Mesothelial cell of epicardium (in vitro differentiated cells): Measurements from ENCODE around the gene CACNB4. TPM values are rescaled to one million over a fixed set of nuclear protein-coding genes. Genes with fewer than 3 reads are reported as not detected.
"Not testable (repeated sequence)": the region's sequence is repeated elsewhere in the genome, so short reads cannot be mapped to it uniquely, and the experiment has no call there.

ENCODE experiments used
- DNase-seq, 2 experiments: peaks; one replicate each; pipeline ENCODE4 v3.0.0; 2021; ENCODE audit warnings: low spot score in 2 of 2; ENCODE audit not compliant: unreplicated experiment in 2 of 2
- H3K27ac Mint-ChIP-seq: 2 replicates; pipeline ENCODE4 v1.8.0; 2021; ENCODE audit warnings: mixed read lengths
- H3K27me3 Mint-ChIP-seq: 2 replicates; pipeline ENCODE4 v1.8.0; 2021; ENCODE audit warnings: low read depth, mixed read lengths
- H3K36me3 Mint-ChIP-seq: 2 replicates; pipeline ENCODE4 v1.8.0; 2021; ENCODE audit warnings: mixed read lengths
- H3K4me1 Mint-ChIP-seq: 2 replicates; pipeline ENCODE4 v1.8.0; 2021; ENCODE audit warnings: mixed read lengths
- H3K4me3 Mint-ChIP-seq: 2 replicates; pipeline ENCODE4 v1.8.0; 2021; ENCODE audit warnings: mild to moderate bottlenecking, moderate library complexity, mixed read lengths
- H3K9me3 Mint-ChIP-seq: 2 replicates; pipeline ENCODE4 v1.8.0; 2021; ENCODE audit warnings: mixed read lengths
- total RNA-seq: library from RNA; stranded (reverse); gene quantifications from 3 replicates; pipeline ENCODE4 v1.2.1, GENCODE V29; 2021
- TF ChIP-seq, protein P1 (sequence below): fragments of 200-600 bp; sonication (generic); IDR thresholded peaks from one replicate; pipeline ENCODE4 v1.5.0; 2021; ENCODE audit warnings: antibody characterized with exemption; ENCODE audit not compliant: unreplicated experiment

Gene CACNB4
- total RNA-seq, 1 donor from 2014 or later = 4.1 TPM

DNA sequence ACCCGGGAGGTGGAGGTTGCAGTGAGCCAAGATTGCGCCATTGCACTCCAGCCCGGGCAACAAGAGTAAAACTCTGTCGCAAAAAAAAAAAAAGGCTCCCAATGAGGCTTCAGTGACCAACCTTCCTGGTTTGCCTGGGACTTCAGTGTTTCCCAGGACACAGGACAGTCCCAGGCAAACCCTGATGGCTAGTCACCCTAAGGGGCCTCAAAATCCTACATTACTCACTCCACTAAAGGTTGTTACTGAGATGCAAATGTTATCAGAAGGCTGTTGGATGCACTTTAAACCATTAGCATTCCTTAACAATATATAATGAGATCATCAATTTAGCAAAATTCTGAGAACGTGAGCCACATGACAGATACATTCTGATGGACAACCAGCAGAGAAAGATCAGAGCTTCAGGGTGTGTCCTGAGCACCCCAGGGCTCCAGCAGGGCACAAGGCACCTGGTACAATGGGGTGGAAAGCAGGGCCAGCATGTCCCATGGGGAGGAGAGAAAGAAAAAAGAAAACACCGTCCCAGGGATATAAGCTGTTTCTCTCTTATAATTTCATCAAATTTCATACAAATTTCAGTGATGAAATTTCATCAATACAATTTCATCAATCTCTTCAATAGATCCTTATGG lies 152.5 kb downstream of the CACNB4 start:
- H3K27me3 Mint-ChIP-seq = peaks cover 24% of the 10 kb centered on the region
- no peak for DNase-seq
- H3K36me3 Mint-ChIP-seq = peaks cover 11% of the 10 kb centered on the region

DNA sequence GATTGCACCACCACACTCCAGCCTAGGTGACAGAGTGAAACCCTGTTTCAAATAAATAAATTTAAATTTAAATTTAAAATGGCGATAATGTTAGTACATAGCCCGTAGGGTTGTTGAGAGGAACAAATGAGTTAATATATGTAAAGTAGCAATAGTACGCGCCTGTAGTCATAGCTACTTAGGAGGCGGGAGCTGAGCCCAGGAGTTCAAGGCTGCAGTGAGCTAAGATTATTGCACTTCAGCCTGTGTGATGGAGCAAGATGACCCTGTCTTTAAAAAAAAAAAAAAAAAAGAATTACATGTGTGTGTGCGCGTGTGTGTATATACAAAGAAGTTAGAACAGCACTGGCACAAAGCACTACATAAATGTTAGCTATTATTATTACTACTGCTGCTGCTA lies 153.2 kb downstream of the CACNB4 start:
- DNase-seq = no peak
- Mint-ChIP-seq H3K9me3 (peaks cover 22% of the 10 kb centered on the region), H3K36me3 (peaks cover 11% of the 10 kb centered on the region), H3K4me1 (peaks cover 9% of the 10 kb centered on the region), H3K4me3 (no peak overlapping the region), H3K27ac (no peak overlapping the region), H3K27me3 (peaks cover 21% of the 10 kb centered on the region)
- TF ChIP-seq, protein P1, sequence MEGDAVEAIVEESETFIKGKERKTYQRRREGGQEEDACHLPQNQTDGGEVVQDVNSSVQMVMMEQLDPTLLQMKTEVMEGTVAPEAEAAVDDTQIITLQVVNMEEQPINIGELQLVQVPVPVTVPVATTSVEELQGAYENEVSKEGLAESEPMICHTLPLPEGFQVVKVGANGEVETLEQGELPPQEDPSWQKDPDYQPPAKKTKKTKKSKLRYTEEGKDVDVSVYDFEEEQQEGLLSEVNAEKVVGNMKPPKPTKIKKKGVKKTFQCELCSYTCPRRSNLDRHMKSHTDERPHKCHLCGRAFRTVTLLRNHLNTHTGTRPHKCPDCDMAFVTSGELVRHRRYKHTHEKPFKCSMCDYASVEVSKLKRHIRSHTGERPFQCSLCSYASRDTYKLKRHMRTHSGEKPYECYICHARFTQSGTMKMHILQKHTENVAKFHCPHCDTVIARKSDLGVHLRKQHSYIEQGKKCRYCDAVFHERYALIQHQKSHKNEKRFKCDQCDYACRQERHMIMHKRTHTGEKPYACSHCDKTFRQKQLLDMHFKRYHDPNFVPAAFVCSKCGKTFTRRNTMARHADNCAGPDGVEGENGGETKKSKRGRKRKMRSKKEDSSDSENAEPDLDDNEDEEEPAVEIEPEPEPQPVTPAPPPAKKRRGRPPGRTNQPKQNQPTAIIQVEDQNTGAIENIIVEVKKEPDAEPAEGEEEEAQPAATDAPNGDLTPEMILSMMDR = no peak

More for the DNA sequence above, 152.5 kb downstream of the CACNB4 start:
- TF ChIP-seq, protein P1 = no peak
- Mint-ChIP-seq H3K4me1 (peaks cover 9% of the 10 kb centered on the region), H3K4me3 (no peak overlapping the region), H3K27ac (no peak overlapping the region), H3K9me3 (peaks cover 22% of the 10 kb centered on the region)

DNA sequence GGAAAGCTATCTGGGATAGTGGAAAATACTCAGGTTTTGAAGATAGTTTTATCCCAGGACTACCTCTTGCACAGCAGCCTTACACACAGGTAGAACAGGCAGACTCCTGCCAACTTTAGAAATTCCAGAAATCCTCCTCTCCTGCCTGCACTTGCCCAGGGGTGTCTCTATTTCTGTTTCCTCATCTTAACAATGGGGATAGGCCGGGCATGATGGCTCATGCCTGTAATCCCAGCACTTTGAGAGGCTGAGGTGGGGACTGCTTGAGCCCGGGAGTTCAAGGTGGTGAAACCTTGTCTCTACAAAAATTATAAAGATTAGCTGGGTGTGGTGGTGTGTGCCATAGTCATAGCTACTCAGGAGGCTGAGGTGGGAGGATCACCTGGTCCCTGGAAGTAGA lies 153.7 kb downstream of the CACNB4 start:
- Mint-ChIP-seq H3K27ac (no peak overlapping the region), H3K36me3 (peaks cover 11% of the 10 kb centered on the region), H3K9me3 (peaks cover 26% of the 10 kb centered on the region), H3K4me3 (no peak overlapping the region), H3K4me1 (peaks cover 9% of the 10 kb centered on the region), H3K27me3 (peaks cover 18% of the 10 kb centered on the region)
- TF ChIP-seq, protein P1 = no peak
- DNase-seq = no peak

DNA sequence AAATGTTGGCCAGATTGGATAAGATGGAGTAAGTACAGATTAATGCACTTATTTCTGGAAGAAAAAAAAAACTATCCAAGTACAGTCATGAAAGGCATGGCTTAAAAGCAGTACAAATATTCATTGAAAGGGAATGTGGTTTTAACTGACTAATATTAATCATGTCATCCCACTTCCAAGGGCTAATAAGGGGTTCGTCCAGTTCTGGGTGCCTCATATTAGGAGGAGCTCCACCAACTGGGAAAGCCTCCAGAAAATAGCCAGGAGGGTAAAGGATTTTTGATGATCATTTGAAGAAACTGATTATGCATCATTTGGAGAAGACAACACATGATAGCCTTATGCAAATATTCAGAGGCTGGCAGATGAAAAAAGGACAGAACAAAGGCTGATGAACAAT lies 155.4 kb downstream of the CACNB4 start:
- Mint-ChIP-seq H3K36me3 (peaks cover 11% of the 10 kb centered on the region), H3K27me3 (peaks cover 6% of the 10 kb centered on the region), H3K4me3 (no peak overlapping the region), H3K27ac (no peak overlapping the region), H3K9me3 (peaks cover 28% of the 10 kb centered on the region), H3K4me1 (peaks cover 9% of the 10 kb centered on the region)
- TF ChIP-seq, protein P1 = no peak
- DNase-seq = no peak

DNA sequence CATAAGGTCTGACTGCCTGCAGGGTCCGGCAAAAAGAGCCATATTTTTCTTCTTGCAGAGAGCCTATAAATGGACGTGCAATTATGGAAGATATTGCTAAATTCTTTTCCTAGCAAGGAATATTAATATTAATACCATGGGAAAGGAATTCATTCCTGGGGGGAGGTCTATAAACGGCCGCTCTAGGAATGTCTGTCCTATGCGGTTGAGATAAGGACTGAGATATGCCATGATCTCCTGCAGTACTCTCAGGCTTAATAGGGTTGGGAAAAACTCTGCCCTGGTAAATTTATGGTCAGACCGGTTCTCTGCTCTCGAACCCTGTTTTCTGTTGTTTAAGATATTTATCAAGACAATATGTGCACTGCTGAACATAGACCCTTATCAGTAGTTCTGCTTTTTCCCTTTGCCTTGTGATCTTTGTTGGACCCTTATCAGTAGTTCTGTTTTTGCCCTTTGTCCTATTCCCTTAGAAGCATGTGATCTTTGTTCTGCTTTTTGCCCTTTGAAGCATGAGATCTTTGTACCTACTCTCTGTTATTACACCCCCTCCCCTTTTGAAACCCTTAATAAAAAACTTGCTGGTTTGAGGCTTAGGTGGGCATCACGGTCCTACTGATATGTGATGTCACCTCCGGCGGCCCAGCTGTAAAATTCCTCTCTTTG lies 156.2 kb downstream of the CACNB4 start:
- not testable (repeated sequence) for DNase-seq, H3K4me3 Mint-ChIP-seq, H3K27me3 Mint-ChIP-seq

DNA sequence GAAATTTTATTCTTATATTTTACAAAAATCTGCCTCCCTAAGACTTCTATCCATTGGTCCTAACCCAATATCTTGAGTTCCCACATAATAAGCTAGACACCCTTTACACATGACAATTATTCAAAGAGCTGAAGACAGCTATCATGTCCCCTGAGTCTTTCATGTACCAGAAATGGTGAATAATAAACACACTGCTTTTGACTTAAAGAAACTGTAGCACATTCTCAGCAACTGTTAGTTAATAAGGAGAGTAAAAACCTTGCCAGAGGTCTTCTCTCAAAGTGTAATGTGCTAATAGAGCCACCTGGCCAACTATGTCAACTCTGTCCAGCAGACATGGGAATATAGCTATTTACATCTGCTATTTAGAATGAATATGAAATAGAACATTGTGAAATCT lies 160.9 kb downstream of the CACNB4 start:
- H3K4me1 Mint-ChIP-seq = peaks cover 12% of the 10 kb centered on the region

More for the DNA sequence above, 156.2 kb downstream of the CACNB4 start:
- Mint-ChIP-seq H3K9me3 (peaks cover 28% of the 10 kb centered on the region), H3K36me3 (peaks cover 11% of the 10 kb centered on the region)
- not testable (repeated sequence) for H3K27ac Mint-ChIP-seq, H3K4me1 Mint-ChIP-seq

More for the DNA sequence above, 160.9 kb downstream of the CACNB4 start:
- TF ChIP-seq, protein P1 = no peak
- DNase-seq = no peak
- Mint-ChIP-seq H3K36me3 (peaks cover 7% of the 10 kb centered on the region), H3K4me3 (no peak overlapping the region), H3K27me3 (no peaks in the 10 kb centered on the region), H3K27ac (no peak overlapping the region), H3K9me3 (peaks cover 20% of the 10 kb centered on the region)
